GM21717 (cell line): ENCODE results near the gene FGF6.

Source experiments
- ATAC-seq: cut with Tn5 transposase; IDR thresholded peaks from one replicate; pipeline ENCODE4 v1.9.1; 2021; ENCODE audit warnings: mild to moderate bottlenecking, moderate library complexity; ENCODE audit not compliant: unreplicated experiment

The FGF6 gene

DNA sequence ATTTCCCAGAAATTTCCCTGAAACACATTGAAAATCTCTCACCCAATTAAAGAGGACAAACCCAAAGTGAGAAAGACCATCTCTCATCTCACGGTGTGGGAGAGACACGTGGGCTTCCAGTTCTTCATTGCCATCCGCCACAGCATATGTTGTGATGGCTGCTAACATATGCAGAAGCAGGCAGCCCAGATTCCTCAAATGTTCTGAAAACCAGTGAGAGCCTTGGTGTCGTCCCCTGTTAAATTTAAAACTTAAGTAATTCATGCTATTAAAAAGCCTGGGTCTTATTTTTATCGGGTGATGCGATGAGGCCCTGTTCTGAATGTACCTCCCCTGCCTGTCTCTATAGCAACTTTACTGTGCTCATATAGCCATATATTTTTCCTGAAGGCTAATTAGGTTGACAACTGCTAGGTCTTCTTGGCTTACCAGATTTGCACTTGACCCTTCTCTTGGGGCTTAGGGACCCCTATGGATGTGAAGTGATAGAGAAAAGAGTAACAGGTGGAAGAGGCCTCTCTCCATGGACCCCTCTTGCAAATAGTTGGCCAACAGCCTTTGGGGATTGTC, 2.8 kb upstream of the FGF6 start:
- ATAC-seq = no peak

DNA sequence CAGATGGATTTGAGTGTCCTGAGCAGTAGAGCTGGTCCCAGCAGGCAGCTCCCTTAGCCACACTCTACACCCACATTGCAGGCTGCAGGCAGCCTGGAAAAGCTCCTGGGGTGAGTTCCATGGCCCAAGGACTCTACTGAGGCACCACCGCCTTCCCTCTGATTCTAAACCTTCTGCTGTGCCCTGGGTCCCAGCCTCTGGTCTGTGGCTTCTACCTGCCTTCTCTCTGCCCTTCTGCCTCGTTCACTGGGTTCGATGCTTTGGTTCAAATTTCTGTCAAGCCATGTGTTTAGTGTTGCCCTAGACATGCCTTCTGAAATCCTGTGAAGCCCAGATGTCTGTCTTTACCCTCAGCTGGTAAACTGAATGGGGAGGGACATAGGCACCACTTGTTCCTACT, 1.5 kb upstream of the FGF6 start:
- no peak for ATAC-seq

DNA sequence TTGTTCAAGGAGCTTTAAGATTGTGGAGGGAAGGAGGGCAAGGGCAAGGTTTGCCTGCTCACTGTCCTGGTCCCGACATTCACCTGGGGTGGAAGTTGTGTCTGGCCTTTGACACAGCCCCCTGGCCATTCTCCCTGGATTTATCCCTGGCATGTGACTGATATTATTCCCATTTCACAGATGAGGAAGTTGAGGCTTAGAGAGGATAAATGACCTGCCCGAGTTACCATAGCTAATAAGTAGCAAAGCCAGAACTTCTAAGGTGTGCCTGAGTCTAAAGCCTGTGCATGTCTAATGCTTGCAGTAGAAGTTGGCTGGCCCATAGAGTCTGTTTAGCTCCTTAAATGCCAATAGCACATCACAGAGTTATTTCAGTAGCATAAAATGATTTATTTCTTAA, 720 bp upstream of the FGF6 start:
- no peak for ATAC-seq

DNA sequence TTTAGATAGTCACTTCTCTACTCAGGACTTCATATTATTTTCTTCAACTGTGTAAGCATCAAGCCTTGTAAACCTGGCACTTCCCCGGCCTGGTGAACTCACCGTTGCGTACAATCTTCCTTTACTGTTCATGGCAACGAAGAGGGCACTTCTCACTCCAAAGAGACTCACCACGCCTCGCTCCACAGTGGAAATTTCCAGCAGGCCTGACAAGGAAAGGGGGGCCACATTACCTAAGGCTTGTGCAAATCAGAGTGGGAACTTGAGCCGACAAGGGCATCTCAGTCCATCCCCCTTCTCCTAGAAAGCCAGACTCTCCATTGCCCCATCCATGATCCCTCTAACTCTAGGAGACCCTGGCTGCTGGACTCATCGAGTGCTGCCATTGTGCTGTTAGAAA, 1.6 kb downstream of the FGF6 start:
- ATAC-seq = no peak

DNA sequence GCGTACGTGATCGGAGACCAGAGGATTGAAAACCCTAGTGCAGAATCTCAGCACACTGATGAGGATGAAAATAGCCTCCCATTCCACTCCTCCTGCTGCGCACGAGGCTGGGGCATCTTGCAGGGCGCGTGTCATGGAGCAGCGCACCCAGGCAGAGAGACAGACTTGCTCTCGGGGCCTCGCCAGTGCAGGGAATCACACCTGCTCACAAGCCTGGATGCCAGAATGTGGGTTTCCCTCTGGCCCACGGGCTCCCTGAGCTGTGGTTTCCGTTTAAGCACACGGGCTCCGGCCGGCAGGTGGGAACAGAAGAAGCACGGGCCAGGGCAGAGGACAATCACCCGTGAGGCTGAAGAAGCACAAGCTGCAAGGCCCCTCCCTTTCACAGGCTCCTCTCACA, 2.0 kb downstream of the FGF6 start:
- no peak for ATAC-seq

DNA sequence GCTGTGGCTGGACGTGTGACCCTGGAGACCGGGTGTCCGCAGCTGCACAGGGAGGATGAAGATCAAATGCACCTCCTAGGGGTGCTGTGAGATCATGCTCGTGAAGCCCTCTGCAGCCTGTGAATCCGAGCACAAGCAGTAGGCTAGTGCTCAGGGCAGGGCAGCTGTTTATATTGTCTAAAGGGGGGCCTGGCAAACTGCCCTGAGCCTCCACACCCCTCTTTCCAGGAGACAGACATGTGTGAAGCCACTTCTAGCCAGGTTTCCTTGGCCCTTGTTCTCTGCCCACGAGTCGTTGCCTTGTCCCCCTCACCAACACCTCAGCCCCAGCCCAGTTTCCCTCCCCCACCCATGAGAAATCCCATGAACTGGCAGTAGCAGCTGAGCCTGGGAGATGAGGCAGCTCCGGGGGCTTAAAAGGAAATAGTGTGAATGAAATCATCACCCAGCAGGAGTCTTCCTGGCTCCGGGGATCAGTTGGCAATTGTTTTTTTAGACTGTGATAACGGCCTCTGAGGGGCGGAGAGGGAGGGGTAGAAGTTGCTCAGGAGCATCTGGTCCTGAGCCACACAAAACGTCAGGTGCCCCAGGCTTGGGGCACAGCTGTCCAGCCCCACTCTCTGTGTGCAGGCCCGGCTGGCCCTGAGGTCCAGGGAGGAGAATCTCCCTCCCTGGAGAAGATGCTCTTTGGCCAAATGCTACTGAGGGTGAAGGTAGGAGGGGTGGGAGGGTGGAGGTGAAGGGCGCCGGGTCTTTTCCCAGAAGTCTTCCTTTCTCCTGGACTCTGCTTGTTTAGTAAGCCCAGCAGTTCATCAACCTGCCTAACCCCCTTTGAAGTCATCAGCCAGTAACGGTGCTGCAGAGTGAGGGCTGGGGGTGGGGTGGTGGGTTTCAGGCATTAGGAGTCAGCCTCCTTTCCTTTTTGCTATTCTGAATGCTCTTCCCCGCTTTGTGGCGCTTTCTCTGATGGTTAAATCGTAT, 4.0 kb downstream of the FGF6 start:
- ATAC-seq = no peak

DNA sequence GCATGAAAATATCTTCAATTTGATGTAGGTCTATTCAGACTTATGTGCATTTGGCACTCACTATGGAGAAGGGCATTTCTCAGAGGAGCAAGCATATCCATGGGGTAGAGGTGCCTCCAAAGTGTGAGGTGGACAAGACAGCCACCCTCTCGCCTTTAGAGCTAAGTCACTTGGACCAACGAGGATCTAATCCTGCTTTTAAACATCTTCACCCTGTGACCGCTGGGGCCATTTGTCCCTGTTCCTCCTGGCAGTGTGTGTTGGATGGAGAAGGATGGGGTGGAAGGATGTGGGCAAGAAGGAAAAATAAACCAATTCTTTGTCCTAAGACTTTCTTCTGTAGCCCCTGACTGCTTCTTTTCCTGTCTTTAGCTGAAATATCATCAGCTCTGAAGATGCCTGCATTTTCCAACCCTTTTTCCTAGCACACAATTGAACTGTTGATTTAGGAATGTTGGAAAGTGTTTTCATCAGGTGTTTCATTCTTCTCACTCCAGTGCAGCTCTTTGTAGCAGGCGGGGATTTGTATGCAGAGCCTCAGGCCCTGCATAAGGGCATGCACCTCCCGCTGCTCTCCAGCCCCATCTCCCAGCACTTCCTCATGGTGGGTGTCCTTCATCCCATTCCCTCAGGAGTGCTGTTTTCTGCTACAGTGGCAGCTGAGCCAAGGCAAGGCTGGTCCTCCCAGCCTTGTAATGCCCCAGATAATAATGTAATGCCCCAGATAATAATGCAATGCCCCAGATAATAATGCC, 5.3 kb downstream of the FGF6 start:
- no peak for ATAC-seq

DNA sequence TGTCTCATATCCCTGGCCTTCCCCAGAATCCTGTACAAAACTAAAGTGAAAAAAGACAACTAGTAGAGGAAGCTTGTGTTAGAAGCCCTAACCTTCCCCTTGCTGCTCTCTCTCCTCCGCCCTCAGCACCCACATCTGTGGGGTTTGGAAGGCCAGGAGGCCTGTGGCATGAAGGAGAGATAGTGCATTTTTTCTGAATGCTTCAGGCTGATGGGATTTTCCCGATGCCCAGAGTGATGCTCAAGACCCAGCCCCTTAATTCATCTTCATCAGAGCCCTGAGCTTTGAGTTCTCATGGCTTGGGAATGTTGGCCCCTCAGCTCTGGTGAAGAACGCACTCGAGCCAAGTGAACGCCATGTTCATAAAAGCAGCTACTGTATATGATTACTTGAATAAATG, 5.9 kb downstream of the FGF6 start:
- no peak for ATAC-seq

DNA sequence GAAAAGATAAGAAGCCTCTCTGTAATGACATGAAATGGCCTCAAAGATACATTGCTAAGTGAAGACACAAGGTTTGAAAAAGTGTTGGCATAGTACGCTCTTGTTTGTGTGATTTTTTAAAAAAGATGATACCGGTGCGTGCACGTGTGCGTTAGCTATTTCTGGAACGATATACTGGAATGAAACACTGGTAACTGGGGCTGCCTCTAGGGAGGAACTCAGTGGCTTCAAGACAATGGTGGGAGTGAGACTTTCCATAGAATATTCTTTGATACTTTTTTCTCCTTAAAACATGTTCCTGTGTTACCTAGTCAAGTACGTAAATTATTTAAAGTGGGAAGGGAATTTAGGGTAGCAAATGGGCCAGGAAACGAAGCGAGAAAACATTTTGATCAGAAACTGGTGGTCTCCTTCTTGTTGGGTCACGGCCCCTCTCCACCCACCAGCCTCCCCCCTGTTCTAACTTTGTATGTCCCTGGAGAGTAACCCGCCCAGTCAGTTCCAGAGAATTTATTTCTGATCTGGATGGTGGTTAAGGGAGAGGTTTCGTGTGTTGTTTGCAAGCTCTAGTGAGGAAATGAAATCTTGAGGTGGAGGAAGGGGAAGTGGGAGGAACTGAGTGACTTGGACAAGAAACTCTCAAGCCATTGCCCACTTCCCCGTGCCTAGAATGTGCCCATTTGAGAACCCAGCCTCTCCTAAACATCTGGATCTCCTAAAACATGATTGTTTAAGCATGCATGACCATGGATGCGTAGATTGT, 6.6 kb downstream of the FGF6 start:
- no peak for ATAC-seq

DNA sequence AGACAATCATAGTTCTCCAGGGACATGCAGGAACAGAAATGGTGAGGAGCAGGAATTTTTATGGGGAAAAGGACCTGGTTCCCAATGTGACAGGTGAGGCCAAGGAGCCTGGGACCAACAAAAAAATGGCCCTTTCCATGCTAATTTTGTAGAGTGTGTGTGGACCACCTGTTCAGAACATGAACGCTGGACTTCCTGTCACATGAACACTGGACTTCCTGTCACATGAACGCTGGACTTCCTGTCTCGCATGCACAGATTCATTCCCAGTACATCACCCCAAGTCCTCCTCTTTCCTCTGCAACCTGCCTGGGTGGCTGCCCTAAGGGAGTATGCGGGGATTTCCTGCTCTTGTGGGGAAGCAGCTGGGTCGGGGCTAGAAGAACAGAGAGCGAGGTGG, 10.1 kb downstream of the FGF6 start:
- ATAC-seq = no peak

DNA sequence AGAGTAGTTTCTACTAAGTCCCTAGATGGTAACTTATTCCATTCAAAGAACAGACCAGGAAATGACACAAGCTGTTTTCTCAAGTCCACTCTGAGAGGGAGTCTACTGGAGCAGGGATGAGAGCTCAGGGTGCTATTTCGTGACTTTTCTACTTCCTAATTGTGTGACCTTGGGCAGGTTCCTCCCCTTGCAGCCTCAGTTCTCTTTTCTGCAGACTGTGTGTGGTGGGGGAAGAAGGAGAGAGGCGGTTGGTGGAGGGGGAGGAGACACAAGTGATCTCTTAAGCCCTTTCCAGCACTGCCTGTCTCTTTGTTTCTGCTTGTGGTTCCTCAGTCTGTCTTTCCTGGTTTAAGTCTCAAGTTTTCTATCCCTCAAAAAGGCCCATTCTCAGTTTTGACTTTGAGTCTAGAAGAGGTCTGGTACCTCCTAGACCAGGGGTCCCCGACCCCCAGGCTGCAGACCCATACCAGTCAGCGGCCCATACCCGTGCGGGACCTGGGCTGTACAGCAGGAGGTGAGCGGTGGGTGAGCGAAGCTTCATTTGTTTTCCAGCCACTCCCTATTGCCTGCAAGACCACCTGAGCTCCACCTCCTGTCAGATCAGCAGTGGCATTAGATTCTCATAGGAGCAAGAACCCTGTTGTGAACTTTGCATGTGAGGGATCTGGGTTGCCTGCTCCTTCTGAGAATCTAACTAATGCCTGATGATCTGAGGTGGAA, 10.7 kb downstream of the FGF6 start:
- no peak for ATAC-seq

DNA sequence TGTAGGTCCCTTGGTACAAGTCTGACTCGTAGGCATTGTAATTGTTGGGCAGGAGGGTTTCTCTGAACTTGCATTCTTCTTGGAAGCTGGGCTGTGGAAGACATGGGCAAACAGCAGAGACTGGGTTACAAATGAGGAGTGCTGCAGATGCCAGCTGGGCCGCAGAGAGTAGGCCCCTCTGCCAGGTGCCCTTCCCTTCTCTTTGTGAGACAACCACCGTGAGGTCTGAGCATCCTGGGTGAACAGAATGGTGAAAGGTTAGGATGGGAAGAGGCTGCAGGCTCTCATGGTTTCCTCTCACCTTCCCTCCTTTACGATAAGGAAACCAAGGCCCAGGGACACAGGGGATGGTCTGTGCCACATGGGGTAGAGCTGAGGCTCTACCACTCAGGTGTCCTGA, 11.3 kb downstream of the FGF6 start:
- ATAC-seq = no peak

DNA sequence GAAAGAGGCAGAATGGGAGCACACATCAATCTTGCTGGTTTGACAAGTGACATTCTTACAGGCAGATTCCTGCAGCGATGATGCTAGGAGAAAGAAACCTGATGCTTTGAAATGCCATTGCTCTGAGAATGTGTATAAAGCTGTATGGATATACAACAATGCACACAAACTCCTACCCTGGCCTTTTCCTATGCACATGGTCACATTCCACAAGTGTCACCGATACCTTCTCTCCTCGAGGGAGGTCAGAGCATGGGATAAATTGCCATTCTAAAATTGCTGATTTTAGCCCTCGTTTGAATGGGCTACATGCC, 11.9 kb downstream of the FGF6 start:
- ATAC-seq = no peak

DNA sequence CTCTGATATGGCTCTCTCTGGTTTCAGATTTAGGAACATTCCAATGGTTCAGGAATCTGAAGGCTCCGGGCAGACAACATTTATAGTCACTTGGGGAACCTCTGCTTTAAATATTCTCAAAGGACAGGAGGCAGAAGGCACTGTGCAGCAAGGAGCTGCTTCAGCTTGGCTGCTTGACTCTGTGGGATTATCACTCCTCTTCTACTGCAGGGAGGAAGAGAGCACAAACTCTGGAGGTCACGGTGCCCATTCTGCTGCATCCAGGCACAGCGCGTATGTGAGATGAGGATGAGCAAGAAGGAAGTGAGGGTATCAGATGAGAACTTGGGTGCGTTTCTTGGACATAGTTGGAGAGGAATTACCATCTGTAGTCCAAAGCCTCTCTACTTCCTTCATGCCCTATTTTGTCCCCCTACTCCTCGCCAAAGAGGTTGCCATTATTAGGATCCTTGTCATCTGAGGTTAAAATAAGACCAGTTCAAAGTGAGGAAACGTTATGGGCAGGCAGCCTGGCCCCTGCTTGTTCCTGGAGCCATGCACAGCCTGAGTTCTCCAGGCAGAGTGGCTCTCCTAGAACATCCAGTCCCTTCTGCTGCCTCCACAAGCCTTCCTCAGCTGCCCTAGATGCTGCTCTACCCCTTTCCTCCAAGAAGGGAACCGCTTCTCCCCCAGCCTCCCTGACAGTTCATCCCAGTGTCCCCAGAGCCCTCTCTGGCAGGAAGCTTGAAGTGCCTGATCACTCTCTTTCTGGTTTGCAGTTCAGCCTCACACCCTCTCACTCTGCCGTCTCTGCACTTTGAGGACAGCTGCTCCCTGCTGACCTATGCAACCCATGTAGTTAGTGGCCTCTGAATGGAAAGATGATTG, 12.5 kb downstream of the FGF6 start:
- no peak for ATAC-seq

DNA sequence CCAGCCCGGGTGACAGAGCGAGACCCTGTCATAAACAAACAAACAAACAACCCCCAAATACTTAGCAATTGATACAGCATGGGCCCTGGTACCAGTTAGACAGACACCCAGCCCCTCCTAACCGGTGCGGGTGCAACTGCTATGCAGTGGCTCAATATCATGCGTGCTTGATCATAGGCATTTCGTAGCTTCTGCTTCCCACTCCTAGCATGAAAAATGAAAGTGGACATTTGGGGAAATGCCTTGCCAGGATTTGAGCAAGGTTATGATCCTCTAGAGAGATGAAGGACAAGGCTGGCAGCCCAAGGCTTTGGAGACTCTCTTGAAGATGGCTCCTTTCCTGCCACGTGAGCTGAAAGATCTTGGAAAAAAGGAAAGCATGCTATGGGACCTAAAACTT, 13.7 kb downstream of the FGF6 start:
- ATAC-seq = no peak

DNA sequence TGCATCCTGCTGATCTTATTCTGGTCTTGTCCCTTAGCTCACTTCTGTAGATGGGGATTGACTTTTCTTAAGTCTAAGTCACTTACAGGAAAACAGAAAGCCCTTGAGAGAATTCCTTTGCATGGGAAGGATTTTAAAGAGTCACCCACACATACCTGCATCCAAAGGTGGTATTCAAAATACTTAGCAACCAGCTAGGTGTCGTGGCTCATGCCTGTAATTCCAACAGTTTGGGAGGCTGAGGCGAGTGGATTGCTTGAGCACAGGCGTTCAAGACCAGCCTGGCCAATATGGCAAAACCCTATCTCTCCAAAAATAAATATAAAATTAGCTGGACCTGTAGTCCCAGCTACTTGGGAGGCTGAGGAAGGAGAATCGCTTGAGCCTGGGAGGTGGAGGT, 14.2 kb downstream of the FGF6 start:
- ATAC-seq = no peak

DNA sequence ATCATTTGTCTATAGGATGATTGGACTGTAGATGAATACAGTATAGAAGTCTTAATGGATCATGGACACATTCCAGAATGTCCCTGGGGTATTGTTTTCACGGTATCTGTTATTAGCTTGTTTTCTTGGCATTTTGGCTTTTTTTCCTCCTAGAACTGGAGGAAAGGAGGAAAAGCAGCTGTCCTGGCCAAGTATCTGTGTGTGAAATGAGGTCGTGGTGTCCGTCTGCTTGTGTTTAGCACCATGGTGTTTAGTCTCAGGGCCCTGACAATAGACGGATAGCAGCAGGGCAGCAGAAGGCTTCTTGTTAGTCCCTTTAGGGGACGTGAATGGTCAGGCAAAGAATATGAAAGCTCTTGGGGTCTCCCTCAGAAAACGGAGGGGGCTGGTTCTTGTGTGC, 21.2 kb downstream of the FGF6 start:
- no peak for ATAC-seq

DNA sequence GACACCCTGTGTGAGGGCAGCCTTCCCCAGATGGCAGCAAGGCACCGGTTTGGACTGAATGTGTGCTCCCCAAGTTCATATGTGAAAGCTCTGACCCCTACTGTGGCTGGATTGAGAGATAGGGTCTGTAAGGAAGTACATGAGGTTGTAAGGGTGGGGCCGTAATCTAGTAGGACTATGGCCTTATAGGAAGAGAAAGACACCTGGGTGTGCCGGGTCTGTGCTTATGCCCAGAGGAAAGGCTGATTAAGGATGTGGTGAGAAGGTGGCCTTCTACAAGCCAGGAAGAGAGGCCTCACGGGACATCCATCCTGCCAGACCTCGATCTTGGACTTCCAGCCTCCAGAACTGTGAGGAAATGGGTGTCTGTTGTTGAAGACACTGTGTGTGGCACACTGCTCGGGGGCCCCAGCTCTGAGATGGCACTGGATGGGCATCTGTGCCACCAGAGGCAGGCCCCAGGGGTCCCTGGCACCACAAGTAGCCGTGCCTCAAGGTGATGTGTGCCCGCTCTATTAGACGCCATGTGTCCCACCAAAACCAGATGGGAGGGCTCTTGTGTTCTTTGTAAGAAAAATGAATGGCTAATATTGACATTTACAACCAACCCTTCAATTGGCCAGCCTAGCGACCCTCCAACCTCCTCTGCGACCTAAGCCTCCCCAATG, 22.0 kb downstream of the FGF6 start:
- no peak for ATAC-seq

DNA sequence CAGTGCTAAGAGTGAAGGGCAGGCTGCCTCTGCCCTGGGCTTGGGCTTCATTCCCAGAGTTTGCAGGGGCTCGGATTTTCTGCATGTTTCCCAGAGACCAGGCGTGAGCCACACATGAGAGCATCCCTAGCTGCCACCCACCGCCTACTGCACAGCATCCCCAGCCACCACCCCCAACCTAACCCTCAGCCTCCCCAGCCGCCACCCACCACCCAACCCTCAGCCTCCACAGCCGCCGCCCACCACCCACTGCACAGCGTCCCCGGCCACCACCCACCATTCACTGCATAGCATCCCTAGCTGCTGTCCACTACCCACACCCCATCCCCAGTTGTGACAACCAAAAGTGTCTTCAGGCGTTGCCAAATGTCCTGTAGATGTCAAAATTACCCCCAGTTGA, 22.6 kb downstream of the FGF6 start:
- ATAC-seq = no peak
